GM19324 (cell line): Measurements from ENCODE around the gene ABCC5.
"Not testable (repeated sequence)": the region's sequence is repeated elsewhere in the genome, so short reads cannot be mapped to it uniquely, and the experiment has no call there.

Experiments
- ATAC-seq: cut with Tn5 transposase; IDR thresholded peaks from one replicate; pipeline ENCODE4 v1.9.1; 2021; ENCODE audit warnings: mild to moderate bottlenecking, moderate library complexity; ENCODE audit not compliant: unreplicated experiment, low FRiP score

The ABCC5 gene

DNA sequence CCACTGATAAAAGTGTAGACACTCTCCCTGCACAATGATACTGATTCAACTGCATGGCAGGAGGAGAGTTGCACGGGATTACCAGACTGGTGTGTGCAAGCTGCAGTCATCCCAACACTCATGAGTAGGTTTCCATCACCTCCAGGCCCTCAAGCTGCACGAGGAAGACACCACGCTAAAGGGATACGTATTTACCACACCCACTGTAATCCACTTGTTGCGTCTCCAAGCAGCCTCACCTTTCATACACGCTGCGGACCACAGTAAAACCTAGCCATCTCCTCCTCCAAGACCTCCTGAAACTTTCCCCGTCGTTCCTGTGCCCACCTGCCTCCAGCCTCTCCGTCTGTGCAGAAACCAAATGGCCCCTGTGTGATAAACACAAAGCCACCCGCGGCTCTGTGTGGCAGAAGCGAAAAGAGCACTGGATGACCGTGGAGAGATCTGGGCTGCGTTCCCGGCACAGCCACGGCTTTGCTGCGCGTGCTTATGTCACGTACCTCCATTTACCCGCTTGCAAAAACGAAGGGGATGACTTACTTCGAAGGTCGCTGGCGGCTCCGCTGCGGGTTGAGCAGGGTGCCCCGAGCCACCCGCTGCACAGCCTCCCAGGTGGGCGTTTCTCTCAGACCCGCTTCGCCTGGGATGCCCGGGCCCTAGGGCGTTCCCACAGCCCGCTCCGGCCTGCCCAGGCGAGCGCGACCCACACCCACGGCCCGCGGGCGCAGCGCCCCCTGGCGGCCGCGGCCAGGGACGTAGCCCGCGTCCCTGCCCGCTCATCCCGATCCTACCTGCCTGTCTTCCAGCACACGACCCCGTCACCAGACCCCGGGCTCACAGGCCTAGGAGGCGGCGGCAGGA lies 643 bp downstream of the ABCC5 start:
- ATAC-seq = peak; percentile 79

DNA sequence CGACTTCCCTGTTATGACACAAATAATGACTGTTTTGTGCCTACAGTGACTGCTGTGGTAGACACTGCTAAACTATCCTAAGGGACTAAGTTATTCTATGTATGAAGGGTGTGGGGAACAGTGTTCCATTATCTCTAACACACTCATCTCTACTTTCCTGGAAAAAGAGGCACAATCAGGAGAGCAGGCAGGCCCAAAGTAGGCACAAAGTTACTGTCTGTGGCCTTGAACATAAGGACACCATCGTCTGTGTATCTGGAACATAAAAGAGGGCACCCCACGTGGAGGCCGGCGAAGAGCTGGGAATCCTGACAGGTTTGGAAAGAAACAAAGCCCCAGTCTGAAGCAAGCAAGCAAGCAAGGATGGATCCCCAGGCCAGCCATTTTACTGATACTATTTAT lies 1.5 kb downstream of the ABCC5 start:
- ATAC-seq = no peak

DNA sequence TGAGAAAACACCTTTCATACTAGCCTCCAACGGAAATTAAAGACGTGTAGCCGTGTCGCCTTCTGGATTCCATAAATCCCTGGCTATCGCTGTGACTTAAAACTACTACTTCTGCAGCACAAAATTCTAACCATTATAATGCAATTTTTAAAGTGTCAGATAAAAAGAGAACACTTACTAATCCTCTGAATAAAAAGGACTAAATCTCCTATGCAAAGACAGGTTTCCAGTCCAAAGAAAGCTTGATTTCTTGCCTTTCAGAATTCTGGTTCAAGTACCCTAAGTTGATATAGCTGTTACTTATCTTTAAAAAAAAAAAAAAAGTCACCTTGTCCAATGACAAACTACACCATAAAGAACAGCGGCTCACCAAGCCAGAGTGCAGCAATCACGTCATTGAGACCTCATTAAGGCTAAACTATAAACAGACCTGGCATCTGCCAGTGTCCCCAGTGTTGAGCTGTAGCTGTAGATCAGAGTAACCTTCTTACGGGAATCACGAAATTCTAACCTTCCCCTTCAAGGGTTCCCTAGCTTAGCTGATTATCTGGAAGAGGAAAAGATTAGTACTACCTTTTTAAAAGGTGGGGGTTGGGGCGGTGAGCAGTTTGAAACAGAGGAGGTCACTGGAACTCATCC lies 2.2 kb downstream of the ABCC5 start:
- ATAC-seq = no peak

DNA sequence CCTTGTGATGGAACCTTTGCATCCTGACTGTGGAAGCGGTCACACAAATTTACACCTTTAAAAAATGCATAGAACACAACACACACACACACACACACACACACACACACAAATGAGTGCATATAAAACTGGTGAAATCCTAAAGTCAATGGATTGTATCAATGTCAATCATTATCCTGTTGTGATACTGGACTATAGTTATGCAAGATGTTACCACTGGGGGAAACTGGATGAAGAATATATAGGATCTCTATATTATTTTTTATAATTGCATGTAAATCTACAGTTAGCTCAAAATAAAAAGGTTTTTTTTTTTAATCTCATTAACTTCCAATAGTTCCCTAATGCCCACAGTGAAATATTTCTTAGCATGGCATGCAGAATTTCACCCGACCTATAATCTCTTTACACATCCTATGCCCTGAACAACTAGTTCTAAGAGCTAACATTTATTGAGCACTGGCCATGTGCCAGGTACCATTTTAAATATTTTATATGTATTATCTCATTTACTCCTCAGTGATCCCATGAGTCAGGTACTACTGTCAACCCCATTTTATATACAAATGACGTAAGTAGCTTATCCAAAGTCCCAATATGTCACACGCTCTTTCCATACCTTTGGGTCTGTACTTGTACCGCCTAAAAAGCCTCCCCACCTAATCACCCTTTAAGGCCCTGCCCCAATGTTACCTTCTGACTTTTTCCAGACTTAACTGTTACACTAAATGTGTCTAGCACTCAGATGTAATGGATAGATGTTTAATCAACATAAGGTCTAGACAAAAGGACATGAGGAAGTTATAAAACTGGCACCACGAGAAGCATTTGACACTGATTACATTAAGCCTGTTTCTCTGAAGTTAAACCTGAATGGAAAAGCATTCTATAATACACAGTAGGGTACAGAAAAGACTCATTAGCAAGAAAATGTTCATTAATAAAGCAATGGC lies 5.5 kb downstream of the ABCC5 start:
- no peak for ATAC-seq

DNA sequence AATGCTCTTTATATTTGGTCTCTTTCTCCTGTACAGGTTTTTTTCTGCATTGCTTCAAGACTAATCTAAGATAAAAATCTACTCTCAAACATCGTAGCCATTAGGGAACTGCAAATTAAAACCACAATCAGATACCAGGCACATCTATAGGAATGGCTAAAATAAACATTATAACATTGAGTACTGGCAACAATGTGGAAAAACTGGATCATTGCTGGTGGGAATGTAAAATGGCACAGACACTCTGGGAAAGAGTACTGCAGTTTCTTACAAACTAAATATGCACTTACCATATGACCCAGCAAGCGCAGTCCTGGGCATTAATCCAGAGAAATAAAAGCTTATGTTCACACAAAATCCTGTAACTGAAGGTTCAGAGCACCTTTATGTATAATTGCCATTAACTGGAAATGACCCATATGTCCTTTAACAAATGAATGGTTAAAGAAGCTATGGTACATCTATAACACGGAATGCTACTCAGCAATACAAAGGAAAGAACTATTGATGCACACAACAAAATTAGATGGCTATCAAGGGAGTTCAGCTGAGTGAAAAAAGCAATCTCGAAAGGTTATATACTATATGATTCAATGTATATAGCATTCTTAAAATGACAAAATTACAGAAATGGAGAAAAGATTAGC lies 6.3 kb downstream of the ABCC5 start:
- ATAC-seq = no peak

DNA sequence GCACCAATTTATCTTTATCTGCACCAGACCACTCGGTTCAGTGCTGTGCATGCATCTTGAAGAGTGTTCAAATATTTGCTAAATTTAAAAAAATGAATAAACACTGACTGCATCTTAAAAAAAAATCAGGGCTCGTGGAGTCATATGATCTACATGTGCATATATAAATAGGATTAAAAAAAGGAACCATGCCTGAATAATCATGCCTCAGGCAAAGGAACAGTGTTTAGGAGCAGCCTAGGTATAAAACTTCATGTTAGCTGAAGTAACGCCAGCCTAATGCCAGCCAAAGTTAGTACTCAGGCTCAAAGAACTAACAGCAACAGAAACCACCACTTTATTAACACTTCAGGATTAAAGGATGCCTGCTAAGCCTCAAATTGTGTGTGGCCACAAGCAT lies 9.5 kb downstream of the ABCC5 start:
- ATAC-seq = no peak

DNA sequence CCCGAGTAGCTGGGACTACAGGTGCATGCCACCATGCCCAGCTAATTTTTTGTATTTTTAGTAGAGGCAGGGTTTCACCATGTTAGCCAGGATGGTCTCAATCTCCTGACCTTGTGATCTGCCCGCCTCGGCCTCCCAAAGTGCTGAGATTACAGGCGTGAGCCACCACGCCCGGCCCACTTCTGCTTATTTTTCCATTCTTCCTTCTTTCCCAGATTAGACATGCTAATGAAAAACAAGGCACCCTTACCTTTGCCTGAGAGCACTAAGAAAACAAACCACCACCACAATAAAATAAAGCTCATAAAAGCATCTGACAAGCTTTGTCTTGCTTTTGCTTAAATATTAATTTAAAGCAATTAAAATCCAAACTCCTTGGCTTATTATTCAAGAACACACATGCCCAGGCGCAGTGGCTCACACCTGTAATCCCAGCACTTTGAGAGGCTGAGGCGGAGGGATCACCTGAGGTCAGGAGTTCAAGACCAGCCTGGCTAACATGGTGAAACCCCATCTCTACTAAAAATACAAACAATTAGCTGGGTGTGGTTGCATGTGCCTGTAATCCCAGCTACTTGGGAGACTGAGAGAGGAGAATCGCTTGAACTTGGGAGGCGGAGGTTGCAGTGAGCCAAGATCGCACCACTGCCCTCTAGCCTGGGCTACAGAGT lies 10.4 kb downstream of the ABCC5 start:
- ATAC-seq = not testable (repeated sequence)

DNA sequence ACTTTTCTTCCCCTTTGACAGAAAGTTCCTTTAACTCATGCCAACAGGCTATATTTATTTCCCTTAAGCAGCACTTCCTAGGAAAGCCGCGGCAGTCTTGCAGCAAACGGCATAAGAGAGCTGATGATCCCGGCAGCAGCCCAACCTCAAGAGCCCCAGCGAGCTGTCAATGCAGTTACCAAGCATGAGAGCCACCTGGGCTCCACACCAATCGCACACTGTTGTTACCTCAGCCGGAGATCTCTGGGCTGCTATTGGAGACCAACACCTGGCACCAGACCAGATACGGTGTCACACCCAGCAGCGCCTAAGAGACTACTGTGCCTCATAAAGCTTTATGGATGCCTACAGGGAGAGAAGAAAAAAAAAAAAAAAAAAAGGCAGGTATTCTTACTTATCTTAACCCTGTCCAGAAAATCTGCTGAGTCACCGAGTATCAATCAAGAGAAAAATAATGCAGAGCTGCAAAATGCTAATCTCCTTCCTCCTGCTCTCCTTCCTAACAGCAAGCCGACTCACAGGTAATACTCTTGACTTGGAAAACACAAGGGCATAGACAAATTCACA lies 11.7 kb downstream of the ABCC5 start:
- ATAC-seq = peak; percentile 82

DNA sequence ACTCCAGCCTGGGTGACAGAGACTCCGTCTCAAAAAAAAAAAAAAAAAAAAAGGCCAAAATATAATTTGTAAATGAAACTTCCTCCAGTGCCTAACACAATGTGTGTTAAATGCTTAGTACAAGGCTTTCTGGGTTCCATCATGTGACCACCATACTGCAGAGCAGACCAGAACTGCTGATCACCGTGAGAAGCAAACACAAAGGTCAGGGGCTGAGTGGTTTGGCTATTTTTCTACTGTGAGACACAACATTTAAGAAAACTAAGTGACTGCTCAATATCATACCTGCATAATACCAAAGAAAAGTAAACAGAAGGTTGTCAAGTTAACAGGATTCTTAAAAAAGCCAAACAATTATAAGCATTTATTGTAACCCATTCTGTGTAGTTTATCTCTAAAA lies 13.2 kb downstream of the ABCC5 start:
- no peak for ATAC-seq

DNA sequence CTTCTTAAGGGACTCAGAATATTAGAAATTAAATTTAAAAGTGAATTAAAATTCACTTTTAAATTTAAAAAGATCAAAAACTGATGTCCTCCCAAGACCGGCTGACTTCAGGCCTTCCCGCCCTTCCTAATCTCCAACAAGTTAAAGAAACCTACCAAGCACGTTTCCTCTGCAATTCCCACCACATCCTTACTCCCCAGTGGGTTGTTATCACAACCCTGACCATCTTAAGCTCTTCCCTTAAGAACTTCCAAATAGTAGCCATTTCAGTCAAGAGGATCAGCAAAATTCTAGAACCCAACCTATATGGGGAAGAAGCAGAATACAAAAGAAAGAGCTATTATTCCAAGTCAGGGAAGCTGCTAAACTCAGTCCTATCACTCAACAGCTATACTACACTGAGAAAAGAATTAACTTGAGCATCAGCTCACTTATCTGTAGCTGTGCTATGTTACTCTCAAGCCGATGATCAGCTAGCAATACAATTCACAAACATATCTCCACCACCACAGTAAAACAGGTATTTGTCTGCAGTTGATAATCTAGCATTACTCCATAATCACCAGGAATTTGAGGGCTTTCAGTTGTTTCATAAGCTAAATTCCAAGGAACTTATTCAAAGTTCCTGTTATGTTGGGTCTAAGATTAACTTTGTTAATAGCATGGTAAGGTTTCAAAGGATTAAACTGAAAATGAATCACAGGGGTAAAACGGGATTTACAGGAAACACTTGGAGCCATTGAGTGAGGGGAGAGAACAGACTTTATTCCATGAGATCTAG lies 14.3 kb downstream of the ABCC5 start:
- no peak for ATAC-seq

DNA sequence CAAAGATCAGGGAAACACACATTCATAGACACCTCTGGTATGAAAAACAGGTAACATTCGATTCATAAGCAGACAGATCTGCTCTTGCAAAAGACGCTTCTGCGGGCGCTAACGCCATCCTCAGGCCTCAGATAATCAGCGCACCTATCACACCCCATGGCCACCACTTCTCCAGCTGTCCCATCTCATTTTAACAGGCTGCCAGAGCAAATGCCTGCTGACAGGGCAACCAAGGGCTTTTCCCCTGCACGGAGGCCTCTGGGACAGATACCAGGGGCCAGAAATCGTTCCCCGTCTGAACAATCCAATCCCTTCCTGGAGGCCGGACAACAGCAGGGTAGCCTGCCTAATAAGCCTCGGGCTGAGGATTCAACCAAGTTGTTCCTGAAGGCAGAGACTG lies 15.2 kb downstream of the ABCC5 start:
- no peak for ATAC-seq

DNA sequence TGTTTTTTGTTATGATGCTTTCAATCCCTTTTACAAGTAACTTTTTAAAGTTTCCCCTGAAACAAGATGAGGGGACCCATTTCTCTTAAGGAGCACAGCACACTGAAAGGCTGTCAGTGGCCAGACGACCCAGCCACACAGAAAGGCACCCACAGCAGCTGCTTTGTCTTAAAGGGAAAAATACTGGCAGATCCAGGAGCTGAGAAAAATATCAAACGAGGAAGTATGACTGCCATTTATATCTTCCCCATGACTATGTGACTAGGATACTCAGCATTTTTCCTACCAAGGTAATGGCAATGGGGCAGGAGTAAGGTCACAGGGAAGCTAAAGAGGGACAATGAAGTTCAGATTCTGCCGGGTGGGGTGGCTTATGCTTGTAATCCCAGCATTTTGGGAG lies 15.9 kb downstream of the ABCC5 start:
- no peak for ATAC-seq

DNA sequence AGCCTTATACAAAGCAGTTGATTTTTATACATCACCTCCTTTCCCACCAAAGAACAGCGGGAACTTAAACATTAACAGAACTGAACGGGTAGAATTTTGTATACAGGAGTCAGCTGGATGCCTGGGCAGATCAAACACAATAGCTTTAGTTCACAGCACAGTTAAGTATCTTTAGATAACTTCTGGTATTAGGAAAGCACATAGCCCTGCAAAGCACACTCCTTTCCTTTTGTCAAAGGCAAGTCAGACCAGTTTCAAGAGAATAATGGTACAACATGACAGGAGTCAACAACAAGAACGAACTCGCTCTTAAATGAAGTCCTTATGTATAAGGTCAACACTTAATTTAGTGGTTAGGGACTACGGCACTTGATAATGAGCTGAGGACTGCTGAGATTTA lies 26.3 kb downstream of the ABCC5 start:
- ATAC-seq = no peak

DNA sequence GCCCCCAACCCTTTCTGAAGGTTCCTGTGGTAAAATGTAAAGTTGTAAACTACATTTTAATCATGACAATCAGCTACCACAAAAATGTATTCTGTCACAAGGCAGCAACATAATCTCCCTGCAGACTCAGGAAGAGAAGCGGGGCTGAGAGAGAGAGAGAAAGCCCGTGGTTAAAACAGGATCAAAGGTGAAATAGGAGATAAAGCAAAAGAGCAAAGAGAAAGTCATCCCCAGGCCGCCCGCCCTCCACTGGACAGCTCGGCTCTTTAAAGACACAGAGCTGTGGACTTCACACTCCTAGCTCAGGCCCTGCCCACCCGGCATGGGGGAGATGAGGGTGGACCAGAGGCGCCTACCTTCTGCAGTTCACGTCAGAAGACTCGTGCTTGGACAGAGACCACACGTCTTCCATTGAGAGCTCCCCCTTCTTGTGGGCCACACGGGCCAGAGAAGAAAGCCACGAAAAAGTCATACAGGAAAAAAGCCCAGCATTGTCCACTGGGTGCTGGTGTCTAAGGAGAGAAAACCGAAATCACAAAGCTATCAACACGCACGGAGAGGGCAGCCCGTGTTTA lies 29.4 kb downstream of the ABCC5 start:
- ATAC-seq = no peak

DNA sequence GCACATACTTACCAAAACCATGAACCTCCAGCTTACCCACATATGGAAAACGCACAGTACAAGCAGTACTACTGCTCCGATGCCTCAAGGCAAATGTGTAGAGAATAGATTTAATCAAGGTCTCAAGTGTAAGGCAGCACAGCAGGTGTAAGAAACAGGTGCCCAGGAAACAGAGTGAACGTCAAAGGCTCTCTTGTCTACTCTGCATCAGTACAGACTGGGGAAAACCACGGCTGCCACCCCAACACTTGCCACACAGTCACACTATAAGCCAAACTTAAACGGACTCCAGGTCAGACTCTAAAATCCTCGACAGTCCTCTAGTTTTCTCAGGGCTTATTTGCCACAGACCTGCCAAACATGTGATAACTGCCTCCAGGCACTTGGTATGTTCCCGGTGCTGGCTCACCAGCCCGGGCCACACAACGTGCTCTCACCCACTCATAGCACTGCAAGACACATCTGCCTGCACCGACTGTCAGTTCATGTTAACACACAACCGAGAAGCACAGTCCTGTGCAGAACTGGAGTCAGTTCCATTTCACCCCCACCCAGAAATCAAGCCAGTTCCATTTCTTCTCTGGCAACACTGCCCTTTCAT lies 30.6 kb downstream of the ABCC5 start:
- no peak for ATAC-seq

DNA sequence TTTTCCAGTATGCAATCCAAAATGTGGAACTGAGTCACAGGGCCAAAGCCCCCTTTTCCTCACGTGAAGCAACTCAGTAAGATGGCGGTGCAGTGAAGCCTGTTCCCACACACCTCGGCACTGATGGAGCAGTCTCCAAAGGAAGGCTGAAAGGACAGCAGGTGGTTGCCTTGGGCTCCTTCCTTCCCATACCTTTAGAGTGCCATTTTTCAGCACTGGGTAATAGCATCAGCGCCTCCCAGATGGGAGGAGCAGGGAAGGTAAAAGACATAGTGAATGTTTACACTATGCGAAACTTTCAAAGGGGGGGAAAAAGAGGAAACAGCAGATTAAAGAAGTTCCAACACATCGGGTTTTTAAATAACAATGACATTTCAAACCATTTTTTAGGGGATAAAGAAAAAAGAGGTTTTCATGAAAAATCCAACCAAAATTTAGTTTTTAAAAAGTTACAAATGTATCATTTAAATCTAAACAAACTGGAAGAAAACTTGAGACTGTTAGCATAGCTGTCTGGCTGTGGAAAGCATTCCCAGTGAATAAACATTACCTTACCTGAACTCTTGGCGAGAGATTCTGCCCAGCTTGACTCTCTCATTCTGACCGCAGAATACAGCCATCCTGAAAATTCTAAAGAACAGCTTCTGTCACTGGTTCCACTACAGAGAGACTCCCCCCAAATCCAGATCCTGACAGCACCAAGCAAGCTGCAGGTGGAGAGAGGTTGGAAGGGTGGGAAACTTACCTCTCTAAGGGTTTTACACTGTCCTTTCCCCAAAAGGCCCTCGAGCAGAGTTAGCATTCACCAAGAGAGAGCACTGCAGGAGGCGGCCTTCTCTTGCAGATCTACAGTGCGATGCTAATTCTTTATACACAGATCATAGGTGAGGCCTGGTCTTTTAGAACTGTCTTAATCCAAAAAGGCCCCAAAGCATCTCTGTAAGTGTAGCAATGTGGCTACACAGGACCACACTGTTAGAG lies 32.6 kb downstream of the ABCC5 start:
- no peak for ATAC-seq

DNA sequence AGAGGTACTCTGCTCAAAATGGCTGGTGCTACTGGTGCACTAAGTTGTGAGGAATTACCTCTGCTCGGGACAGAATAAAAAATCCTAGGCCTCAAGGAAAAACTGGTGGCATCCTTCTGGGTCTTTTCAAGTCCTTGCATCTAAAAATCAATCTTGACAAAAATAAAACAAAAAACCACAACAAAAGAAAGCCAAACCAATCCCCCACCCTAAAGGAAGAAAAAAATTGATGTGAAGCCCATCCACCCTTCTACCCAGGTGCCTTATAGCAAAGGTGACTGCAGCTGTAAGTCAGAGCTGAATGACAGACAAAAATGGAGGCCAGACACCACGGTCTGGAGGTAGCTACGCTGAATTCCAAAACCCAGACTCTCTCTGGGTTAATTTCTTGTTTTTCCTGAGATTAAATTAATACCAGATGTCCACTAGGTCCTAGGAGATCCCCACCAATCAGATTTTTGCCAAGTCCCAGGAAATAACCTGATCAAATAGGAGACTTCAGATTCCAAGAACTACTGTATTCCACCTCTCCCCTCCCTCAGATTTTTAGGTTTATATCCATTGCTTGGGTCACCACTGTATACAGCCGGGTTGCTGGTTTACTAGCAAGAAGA lies 33.5 kb downstream of the ABCC5 start:
- no peak for ATAC-seq
